Stimulated activated CD4-positive, alpha-beta T cell treated with anti-CD3 and anti-CD28 coated beads, Interleukin-12 subunit alpha, Interleukin-12 subunit beta, amount 100 ng/mL, for 4 hours (primary cell): ENCODE results near the gene WWTR1.

Experiments
- DNase-seq: peaks from one replicate; pipeline ENCODE4 v3.0.0-alpha.2; 2020

The WWTR1 gene

DNA sequence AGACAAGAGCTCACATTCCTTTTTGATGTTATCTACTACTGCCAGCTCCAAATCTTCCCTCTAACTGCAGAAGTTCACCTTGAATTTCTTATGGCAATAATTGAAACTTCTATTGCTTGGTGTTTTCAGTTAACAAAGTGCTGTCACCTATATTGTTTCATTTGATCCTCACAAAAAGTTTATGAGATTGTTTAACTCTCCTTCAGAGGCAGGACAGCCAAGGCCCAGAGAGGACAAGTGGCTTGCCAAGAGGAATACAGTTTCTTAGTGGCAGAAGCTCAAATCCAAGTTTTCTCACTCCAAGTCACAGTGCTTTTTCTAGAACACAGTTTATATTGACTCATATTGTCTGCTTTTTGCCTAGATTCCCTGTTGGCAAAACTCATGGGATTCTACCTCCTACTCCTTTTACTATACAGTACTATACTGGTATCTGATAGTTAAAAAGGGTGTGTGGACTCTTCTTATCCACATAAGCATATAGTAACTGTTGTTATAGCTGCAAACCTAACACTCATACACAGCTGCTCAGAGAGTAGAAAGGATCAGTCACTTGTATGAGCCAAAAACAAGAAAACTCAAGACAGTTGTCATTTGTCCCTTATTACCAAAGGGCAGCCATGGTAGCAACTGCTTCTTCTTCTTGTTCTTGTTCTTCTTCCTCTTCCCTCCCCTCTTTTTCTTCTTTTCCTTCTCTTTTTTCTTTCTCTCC is 167.4 kb downstream of the WWTR1 start:
- no peak for DNase-seq

- no peak for DNase-seq
Observed at GRCh38 chr3:149489060-149489690, 168.7 kb downstream of the WWTR1 start.

DNA sequence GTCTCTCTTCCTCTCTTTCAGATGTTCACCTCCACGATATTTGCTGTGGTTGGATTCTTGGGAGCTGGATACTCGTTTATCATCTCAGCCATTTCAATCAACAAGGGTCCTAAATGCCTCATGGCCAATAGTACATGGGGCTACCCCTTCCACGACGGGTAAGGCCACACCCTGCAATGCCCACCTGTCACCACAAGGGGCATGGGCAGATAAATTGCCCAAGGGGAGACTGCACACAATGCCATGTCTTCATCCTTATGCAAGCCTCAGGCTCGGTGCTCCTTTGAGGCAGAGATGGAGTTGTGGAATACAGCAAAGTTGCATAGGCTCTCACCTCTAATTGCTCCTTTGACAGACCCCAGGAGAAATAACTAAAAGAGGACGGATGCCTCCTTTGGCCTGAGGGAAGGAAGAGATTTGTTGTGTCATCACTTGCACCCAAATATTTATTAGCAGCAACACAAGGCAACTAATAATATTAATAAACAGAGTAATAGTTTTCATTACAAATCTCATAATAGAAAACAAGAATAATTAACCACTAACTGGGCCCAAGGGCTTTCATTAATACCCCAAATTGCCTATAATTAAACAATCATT is 170.1 kb downstream of the WWTR1 start:
- peak; percentile 12 for DNase-seq

DNA sequence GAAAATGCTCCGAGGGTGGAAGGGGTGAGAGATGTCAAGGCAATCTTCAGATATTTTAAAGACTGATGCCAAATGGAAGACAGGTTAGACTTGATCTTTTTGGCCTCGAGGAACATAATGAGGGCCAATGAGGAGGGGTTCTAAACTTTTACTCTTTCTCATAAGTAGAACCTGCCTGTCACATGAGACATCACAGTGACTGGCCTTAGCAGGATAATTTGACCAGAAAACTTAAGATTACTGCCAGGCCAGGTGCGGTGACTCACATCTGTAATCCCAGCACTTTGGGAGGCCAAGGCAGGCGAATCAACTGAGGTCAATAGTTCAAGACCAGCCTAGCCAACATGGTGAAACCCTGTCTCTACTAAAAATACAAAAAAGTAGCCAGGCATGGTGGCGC is 171.1 kb downstream of the WWTR1 start:
- DNase-seq, result no peak

DNA sequence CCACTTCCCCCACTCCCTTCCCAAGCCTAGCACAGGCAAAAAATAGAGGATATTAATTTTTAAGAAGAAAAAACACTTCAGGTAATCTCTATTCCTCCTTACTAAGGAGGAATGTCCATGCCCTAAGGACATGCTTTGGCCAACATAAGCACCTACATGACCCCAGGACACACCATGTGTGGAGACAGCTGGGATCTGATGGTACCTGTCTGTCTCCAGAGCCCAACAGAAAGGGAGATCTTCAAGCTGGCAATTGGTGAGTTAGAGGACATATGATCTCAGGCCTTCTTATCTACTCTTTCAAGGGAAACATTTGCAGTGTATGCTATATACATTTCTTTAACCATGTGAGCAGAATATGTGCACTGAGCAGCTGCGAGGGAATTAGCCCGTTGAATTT is 176.3 kb downstream of the WWTR1 start:
- no peak for DNase-seq

DNA sequence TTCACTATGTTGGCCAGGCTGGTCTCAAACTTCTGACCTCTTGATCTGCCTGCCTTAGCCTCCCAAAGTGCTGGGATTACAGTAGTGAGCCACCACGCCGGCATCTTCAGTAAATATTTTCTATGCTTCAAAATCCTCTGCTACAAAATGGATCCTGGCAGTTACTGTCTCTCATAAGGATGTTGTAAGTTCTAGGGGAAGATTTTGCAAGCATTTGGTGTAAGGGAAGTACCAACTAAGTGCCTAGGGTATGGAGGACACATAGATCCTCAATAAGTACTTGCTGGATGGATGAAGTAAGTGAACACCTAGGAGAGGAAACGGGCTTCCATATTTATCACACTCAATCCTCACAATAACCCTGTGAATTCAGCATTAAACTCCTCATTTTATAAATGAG is 176.8 kb downstream of the WWTR1 start:
- no peak for DNase-seq

DNA sequence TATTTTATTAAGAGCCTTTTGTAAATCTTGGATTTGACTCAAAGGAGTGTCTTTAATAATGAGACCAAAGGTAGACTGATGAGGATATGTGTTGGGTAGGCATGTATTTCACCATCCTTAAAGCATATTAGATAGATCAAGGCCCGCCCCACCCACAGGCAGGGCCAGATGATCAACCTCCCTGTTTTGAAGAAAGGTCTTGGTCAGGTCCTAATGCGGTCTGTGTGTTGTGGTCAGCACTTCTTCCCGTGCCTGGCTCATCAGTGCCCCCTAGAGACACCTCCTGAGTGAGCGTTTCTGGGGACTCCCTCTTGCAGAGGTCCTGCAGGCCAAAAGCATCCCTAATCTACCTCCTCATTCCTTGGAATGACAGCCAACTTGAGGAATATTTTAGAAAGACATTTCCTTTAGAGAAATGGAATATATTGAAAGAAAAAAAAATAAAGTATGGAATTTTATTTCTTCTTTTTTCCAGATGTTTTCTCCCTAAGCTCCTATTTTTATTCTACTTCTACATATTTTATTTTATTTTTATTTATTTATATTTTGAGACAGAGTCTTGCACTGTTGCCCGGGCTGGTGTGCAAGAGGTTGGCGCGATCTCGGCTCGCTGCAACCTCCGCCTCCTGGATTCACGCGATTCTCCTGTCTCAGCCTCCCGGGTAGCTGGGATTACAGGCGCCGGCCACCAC is 177.4 kb downstream of the WWTR1 start:
- DNase-seq, result peak; percentile 5

GRCh38 chr3:149479621-149480325 is 178.1 kb downstream of the WWTR1 start:
- no peak for DNase-seq

DNA sequence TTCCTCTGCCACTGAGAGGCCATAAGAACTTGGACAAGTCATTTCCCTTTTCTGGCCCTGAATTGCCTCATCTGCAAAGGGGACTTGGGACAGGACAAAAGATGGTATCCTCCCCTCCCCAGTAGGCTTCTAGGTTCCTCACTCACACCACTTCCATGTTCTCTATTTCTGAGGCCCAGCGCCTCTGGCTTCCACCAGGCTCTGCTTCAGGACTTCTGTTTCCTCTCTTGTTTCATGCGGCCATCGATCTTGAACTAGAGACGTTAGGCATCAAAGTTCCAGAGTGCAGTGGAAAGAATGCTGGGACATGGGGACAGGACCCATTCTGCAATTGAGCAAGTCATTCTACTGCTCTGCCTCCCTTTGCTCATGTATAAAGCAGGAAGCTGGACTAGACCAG is 181.6 kb downstream of the WWTR1 start:
- no peak for DNase-seq

GRCh38 chr3:149475451-149476060 is 182.3 kb downstream of the WWTR1 start:
- no peak for DNase-seq

- no peak for DNase-seq
Observed at GRCh38 chr3:149474250-149474817, 183.5 kb downstream of the WWTR1 start, which contains the start of gene TM4SF4. Gene TM4SF4 (plus strand): TSS chr3:149474697. CDS start chr3:149474878, 181 bp downstream.

DNA sequence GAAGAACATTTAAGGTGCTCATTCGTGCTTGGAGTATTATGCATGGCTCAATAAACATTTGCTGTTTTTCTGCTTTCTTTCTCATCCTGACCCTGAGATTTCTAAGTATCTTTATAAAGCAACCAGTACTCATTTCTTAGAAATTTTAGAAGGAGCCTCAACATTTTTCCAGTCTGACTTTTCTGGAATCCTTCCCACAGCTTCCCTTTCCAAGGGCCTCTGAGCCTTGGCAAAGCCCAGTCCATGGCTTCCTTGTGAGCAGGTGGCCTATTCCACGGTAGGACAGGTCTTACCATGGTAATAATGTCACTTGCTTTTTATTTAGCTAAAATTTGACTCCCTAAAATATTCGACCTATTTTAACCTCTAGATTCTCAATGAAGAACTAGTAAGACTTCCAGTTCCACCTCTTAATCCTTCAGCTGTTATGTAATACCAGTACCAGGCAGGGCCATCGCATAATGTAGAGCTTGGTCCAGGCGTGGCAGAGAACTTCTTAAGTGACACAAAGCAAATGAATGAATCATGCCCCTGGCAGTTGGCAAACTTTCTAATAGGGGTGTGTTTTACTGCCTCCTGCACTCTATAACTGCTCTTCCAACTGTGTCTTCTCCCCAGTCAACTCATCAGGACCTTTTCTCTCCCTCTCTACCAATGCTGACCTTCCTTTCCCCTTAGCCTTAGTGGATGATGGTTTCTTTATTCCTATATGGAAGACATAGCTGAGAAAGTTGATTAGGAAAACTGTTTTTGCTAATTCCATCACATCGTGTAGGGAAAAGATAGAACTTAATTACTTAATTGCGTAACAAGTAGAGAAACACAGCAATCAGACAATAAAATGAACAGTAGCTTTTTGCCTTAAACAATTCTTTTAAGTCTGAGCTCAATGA is 184.2 kb downstream of the WWTR1 start:
- DNase-seq, result no peak

DNA sequence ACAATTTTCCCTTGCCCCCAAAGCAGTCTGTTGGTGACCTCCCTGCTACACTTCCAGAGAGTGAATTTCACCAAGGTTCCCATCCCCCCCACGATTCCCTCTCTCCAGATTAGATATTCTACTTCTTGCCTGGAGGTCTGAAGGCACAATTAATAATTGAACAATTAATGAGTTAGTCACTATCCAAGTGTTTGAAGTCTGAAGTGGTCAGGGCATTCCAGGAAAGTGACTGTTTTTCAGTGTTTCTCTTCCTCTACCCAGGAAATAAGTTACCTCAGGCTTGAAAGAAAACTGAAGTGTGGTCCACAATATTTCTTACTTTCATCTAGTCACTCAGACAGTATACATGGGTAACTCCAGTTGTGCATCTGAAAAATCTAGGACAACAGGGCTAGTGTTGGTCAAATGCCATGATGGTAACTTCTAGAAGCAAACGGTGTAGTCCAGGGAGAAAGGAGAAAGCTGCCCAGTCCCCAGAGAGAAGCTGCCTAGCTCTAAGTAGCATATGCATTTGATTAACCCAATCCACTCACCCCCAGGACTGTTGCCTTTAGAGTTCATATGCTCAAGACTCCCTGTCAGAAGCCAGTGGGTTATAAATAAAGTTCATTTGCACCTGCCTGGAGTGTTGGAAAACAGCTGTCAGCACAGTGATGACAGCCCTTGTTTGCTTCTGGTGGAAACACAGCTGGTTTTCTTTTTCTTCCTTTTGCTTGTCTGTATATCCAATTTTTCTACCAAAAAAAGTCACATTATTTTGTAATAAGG is 185.6 kb downstream of the WWTR1 start:
- no peak for DNase-seq

DNA sequence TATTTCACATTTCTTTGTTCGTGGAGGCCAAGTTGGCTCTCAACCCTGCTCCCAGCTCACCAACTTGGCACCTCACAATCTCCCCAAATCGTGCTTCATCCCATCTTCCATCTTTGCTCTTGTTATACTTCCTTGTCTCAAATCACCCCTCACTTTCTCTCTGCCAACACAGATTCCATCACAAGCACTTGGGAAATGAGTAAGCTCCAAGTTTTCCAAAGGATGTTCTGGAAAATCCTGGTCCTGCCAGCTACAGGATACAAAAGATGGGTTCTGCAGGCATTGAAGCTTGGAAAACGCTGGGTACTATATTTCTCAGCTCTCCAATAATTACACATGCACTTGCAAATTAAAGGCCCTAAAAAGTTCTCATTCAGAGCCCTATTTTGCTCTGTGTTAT is 187.4 kb downstream of the WWTR1 start:
- DNase-seq, result no peak

GRCh38 chr3:149468504-149469212 is 189.2 kb downstream of the WWTR1 start:
- DNase-seq, result no peak
